ENCODE data around the gene ARID3B.
"Not testable (repeated sequence)": the region's sequence is repeated elsewhere in the genome, so short reads cannot be mapped to it uniquely, and the experiment has no call there.

ARID3B gene

GRCh38 chr15:74621936-74622335 lies 80.9 kb downstream of the ARID3B start:
- DNase-seq, result no peak

GRCh38 chr15:74622758-74623157 lies 81.7 kb downstream of the ARID3B start:
- DNase-seq, result no peak

- no peak for DNase-seq
These were observed 83.1 kb downstream of the ARID3B start for GRCh38 chr15:74624020-74624602.

GRCh38 chr15:74625693-74626092 lies 84.7 kb downstream of the ARID3B start:
- DNase-seq, result no peak

GRCh38 chr15:74626336-74626735 lies 85.3 kb downstream of the ARID3B start:
- DNase-seq, result no peak

- peak in 1 of 2 donors; percentile 11 for DNase-seq
These were observed 86.0 kb downstream of the ARID3B start for GRCh38 chr15:74626752-74627692.

GRCh38 chr15:74627766-74628165 lies 86.7 kb downstream of the ARID3B start:
- DNase-seq, result no peak

GRCh38 chr15:74628199-74628598 lies 87.2 kb downstream of the ARID3B start:
- DNase-seq, result no peak

GRCh38 chr15:74628949-74629348 lies 87.9 kb downstream of the ARID3B start:
- DNase-seq, result no peak

- not testable (repeated sequence) for DNase-seq
These were observed 88.7 kb downstream of the ARID3B start for GRCh38 chr15:74629696-74630095.

GRCh38 chr15:74630284-74631086 lies 89.5 kb downstream of the ARID3B start:
- peak in 1 of 2 donors; percentile 23 for DNase-seq

GRCh38 chr15:74631087-74631385 lies 90.0 kb downstream of the ARID3B start:
- no peak for DNase-seq

GRCh38 chr15:74631408-74631807 lies 90.4 kb downstream of the ARID3B start:
- no peak for DNase-seq

GRCh38 chr15:74631935-74632560 lies 91.0 kb downstream of the ARID3B start:
- peak; percentile 31 to 68 for DNase-seq

- DNase-seq, result no peak
These were observed 91.6 kb downstream of the ARID3B start for GRCh38 chr15:74632601-74633000.

GRCh38 chr15:74633781-74634180 lies 92.8 kb downstream of the ARID3B start:
- DNase-seq, result no peak

- DNase-seq, result peak; percentile 42 to 88
These were observed 94.2 kb downstream of the ARID3B start for GRCh38 chr15:74635228-74635627.

GRCh38 chr15:74636984-74637383 lies 96.0 kb downstream of the ARID3B start:
- DNase-seq, result no peak

GRCh38 chr15:74641151-74641550 lies 100.1 kb downstream of the ARID3B start:
- DNase-seq, result no peak

- DNase-seq, result no peak
These were observed 101.3 kb downstream of the ARID3B start for GRCh38 chr15:74642348-74642733.

GRCh38 chr15:74642734-74643664 lies 102.0 kb downstream of the ARID3B start:
- DNase-seq, result no peak

GRCh38 chr15:74643665-74644204 lies 102.7 kb downstream of the ARID3B start:
- DNase-seq, result no peak

All from inflammatory macrophage treated with lipopolysaccharide for 1 hour (primary cell).